GM06990 (cell line): ENCODE data around the gene BCL11B.

Source experiments
- DNase-seq: peaks from one replicate; pipeline ENCODE4 v3.0.0-alpha.2; 2011; ENCODE audit not compliant: insufficient read length; ENCODE audit errors: extremely low read depth
- H3K27me3 ChIP-seq: replicated peaks from 2 replicates; pipeline ENCODE4 v1.6.0; 2011; ENCODE audit warnings: low read length; ENCODE audit not compliant: control insufficient read depth, insufficient read depth
- H3K36me3 ChIP-seq: 2 replicates; pipeline ENCODE4 v1.5.1; 2011; ENCODE audit warnings: low read length; ENCODE audit not compliant: control insufficient read depth, insufficient read depth
- H3K4me3 ChIP-seq: replicated peaks from 2 replicates; pipeline ENCODE4 v1.5.1; 2011; ENCODE audit warnings: low read depth, mild to moderate bottlenecking, control low read depth, low read length
- TF ChIP-seq, protein P1 (sequence below): IDR thresholded peaks from 2 replicates; pipeline ENCODE4 v1.5.1; 2011; ENCODE audit warnings: low read length, control low read depth, mild to moderate bottlenecking, inconsistent platforms; ENCODE audit not compliant: insufficient read depth, poor library complexity, severe bottlenecking

BCL11B gene

DNA sequence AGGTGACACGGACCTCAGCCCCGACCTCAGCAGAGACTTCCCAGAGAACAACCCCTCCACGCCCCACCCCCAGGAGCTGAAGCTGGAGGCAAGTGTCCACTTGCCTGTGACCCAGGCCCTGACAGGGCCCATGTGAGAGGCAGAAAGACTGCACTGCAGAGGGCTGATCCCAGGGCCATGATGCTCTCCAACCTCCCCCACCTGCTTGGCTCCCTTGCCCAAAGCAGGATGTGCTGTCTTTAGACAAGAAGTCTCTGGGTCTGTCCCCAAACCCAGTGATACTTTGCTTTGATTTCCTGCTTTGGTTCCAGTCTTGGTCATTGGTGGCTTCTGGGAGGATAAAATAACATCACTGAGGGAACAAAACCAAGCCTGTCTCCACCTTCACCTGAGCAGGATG, 59.4 kb downstream of the BCL11B start:
- Histone ChIP-seq H3K36me3 (no peaks in the 10 kb centered on the region), H3K4me3 (no peak overlapping the region), H3K27me3 (no peaks in the 10 kb centered on the region; the same call in 1 of the 2 replicates)
- TF ChIP-seq, protein P1, sequence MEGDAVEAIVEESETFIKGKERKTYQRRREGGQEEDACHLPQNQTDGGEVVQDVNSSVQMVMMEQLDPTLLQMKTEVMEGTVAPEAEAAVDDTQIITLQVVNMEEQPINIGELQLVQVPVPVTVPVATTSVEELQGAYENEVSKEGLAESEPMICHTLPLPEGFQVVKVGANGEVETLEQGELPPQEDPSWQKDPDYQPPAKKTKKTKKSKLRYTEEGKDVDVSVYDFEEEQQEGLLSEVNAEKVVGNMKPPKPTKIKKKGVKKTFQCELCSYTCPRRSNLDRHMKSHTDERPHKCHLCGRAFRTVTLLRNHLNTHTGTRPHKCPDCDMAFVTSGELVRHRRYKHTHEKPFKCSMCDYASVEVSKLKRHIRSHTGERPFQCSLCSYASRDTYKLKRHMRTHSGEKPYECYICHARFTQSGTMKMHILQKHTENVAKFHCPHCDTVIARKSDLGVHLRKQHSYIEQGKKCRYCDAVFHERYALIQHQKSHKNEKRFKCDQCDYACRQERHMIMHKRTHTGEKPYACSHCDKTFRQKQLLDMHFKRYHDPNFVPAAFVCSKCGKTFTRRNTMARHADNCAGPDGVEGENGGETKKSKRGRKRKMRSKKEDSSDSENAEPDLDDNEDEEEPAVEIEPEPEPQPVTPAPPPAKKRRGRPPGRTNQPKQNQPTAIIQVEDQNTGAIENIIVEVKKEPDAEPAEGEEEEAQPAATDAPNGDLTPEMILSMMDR, result no peak
- no peak for DNase-seq

GRCh38 chr14:99212199-99212598, 59.8 kb downstream of the BCL11B start:
- Histone ChIP-seq H3K27me3 (no peaks in the 10 kb centered on the region; the same call in 1 of the 2 replicates), H3K4me3 (no peak overlapping the region), H3K36me3 (no peaks in the 10 kb centered on the region)
- TF ChIP-seq, protein P1, result no peak
- no peak for DNase-seq

GRCh38 chr14:99211410-99211809, 60.6 kb downstream of the BCL11B start:
- Histone ChIP-seq H3K36me3 (no peaks in the 10 kb centered on the region), H3K27me3 (no peaks in the 10 kb centered on the region; the same call in 1 of the 2 replicates), H3K4me3 (no peak overlapping the region)
- no peak for DNase-seq
- TF ChIP-seq, protein P1, result no peak

DNA sequence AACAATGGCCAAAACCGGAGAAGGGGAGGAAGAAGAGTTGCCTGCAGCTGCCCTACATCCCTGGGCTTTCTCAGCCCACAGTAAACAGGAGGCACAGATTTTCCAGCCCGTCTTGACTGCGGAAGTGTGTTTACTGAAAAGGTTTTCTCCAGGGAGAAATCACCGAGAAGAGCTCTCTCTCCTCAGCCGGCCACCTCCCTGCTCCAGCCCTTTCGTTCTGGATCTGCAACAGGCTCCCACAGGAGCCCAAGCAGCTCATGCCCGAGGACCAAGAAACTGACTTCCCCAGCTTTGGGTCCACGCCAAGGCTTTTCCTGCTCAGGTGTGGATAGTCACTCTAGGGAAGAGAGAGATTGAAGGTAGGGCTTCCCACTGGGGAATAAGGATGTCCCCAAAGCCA, 61.7 kb downstream of the BCL11B start:
- Histone ChIP-seq H3K36me3 (no peaks in the 10 kb centered on the region), H3K27me3 (no peaks in the 10 kb centered on the region; the same call in 1 of the 2 replicates), H3K4me3 (no peak overlapping the region)
- TF ChIP-seq, protein P1, result no peak
- DNase-seq, result no peak

GRCh38 chr14:99209409-99209808, 62.6 kb downstream of the BCL11B start:
- H3K4me3 ChIP-seq, result no peak overlapping the region
- H3K27me3 ChIP-seq, result no peaks in the 10 kb centered on the region; the same call in 1 of the 2 replicates
- TF ChIP-seq, protein P1, result no peak
- H3K36me3 ChIP-seq, result no peaks in the 10 kb centered on the region
- no peak for DNase-seq

DNA sequence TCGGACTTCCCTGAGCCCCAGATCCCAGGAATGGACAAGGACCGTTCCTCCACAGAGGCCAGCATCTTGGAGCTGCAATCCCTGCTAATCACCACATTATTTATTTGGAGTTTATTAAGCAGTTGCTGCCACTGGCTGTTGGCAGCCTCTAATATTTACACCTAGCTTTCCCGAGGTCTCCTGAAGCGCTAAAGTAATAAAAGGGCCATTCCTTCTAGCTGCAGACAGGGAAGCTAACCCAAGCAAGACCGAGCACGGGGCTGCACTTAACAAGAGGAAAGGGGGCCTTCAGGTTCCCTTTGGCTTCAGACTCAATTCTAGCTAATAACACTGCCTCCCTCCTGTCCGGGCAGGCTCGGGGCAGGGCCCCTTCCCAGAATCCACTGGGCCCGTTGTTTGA, 63.7 kb downstream of the BCL11B start:
- no peak for DNase-seq
- TF ChIP-seq, protein P1, result no peak
- no peak overlapping the region for H3K4me3 ChIP-seq
- no peaks in the 10 kb centered on the region for H3K36me3 ChIP-seq
- no peaks in the 10 kb centered on the region; the same call in 1 of the 2 replicates for H3K27me3 ChIP-seq
